Measurements from ENCODE around the gene ZNRF3. TPM values are rescaled to one million over a fixed set of nuclear protein-coding genes. Genes with fewer than 3 reads are reported as not detected.
A peak's percentile ranks its signal among the peaks of the same experiment; 100 is the strongest.

Gene ZNRF3
- polyA plus RNA-seq, 1 donor (not counting 4 experiments of a cell fraction or from before 2014, with no cell fraction given), result 2.6 TPM

- peaks cover 25% of the 10 kb centered on the region for H3K4me1 ChIP-seq (ENCODE audit: control insufficient read depth, extremely low read depth, insufficient read depth, low read length)
- H3K4me2 ChIP-seq (ENCODE audit: control insufficient read depth, extremely low read depth, insufficient read depth, low read depth, low read length), result peak overlapping the region; percentile 85
- DNase-seq (ENCODE audit: low read depth, low spot score) (no peak), FAIRE-seq (peak; percentile 84)
- dilution Hi-C loops (cut with MboI; ENCODE audit: extremely low pct_ligation_motif_present, low sequenced_read_pairs), result no loop called here
- peaks cover 2% of the 10 kb centered on the region for H4K20me1 ChIP-seq (ENCODE audit: control insufficient read depth, extremely low read depth, insufficient read depth, low read length)
- H3K27me3 ChIP-seq (ENCODE audit: control insufficient read depth, extremely low read depth, insufficient read depth, low read length), result no peaks in the 10 kb centered on the region
- TF ChIP-seq CTCF (optimal IDR thresholded peaks at IDR 0.05 in 1 of 3, IDR thresholded peaks at IDR 0.05 in 1 of 3, conservative IDR thresholded peaks at IDR 0.05 in 1 of 3; ENCODE audit: extremely low read depth in 1 of 3, insufficient read depth in 2 of 3, low read length in 3 of 3), result peak in 2 of 3 experiments; percentile 19 to 50
- no peak for TF ChIP-seq EZH2 (IDR thresholded peaks at IDR 0.05; ENCODE audit: low read length)
- peak overlapping the region; percentile 44 for H2AFZ ChIP-seq (ENCODE audit: control insufficient read depth, low read length)
- H3K9ac ChIP-seq (ENCODE audit: control insufficient read depth, extremely low read depth, insufficient read depth, low read length), result peak overlapping the region; percentile 64
- no peaks in the 10 kb centered on the region for H3K9me3 ChIP-seq (ENCODE audit: control insufficient read depth, low read depth, low read length)
- no peaks in the 10 kb centered on the region for H3K79me2 ChIP-seq (ENCODE audit: control insufficient read depth, insufficient read depth, low read length)
- H3K27ac ChIP-seq (ENCODE audit: control insufficient read depth, insufficient read depth, low read length), result peak overlapping the region; percentile 57
- H3K36me3 ChIP-seq (ENCODE audit: control insufficient read depth in 2 of 2, extremely low read depth in 1 of 2, insufficient read depth in 2 of 2, low read length in 2 of 2), result peaks cover 0 to 2% of the 10 kb centered on the region in 2 experiments
- H3K9me1 ChIP-seq (ENCODE audit: control insufficient read depth, extremely low read depth, insufficient read depth, low read length), result no peaks in the 10 kb centered on the region
- H3K4me3 ChIP-seq (ENCODE audit: control insufficient read depth in 2 of 3, extremely low read depth in 1 of 3, insufficient read depth in 2 of 3, low read depth in 1 of 3, low read length in 3 of 3), result peak overlapping the region; percentile 6 to 60 (median 30)
These were observed 146.7 kb downstream of the ZNRF3 start for GRCh38 chr22:29030016-29030617.

GRCh38 chr22:29030618-29031226, 147.3 kb downstream of the ZNRF3 start:
- dilution Hi-C loops (cut with MboI; ENCODE audit: extremely low pct_ligation_motif_present, low sequenced_read_pairs), result no loop called here
- no peak overlapping the region for H2AFZ ChIP-seq (ENCODE audit: control insufficient read depth, low read length)
- no peaks in the 10 kb centered on the region for H3K79me2 ChIP-seq (ENCODE audit: control insufficient read depth, insufficient read depth, low read length)
- no peaks in the 10 kb centered on the region for H3K9me1 ChIP-seq (ENCODE audit: control insufficient read depth, extremely low read depth, insufficient read depth, low read length)
- no peak for TF ChIP-seq EZH2 (IDR thresholded peaks at IDR 0.05; ENCODE audit: low read length)
- no peak for TF ChIP-seq CTCF (optimal IDR thresholded peaks at IDR 0.05 in 1 of 3, IDR thresholded peaks at IDR 0.05 in 1 of 3, conservative IDR thresholded peaks at IDR 0.05 in 1 of 3; ENCODE audit: extremely low read depth in 1 of 3, insufficient read depth in 2 of 3, low read length in 3 of 3)
- DNase-seq (ENCODE audit: low read depth, low spot score), result no peak
- H3K27ac ChIP-seq (ENCODE audit: control insufficient read depth, insufficient read depth, low read length), result peak overlapping the region; percentile 57
- peak overlapping the region; percentile 6 to 60 (median 30) for H3K4me3 ChIP-seq (ENCODE audit: control insufficient read depth in 2 of 3, extremely low read depth in 1 of 3, insufficient read depth in 2 of 3, low read depth in 1 of 3, low read length in 3 of 3)
- peaks cover 0 to 1% of the 10 kb centered on the region in 2 experiments for H3K36me3 ChIP-seq (ENCODE audit: control insufficient read depth in 2 of 2, extremely low read depth in 1 of 2, insufficient read depth in 2 of 2, low read length in 2 of 2)
- H3K4me2 ChIP-seq (ENCODE audit: control insufficient read depth, extremely low read depth, insufficient read depth, low read depth, low read length), result peak overlapping the region; percentile 85
- H3K9me3 ChIP-seq (ENCODE audit: control insufficient read depth, low read depth, low read length), result no peaks in the 10 kb centered on the region
- peaks cover 2% of the 10 kb centered on the region for H4K20me1 ChIP-seq (ENCODE audit: control insufficient read depth, extremely low read depth, insufficient read depth, low read length)
- peaks cover 25% of the 10 kb centered on the region for H3K4me1 ChIP-seq (ENCODE audit: control insufficient read depth, extremely low read depth, insufficient read depth, low read length)
- FAIRE-seq, result no peak
- peak overlapping the region; percentile 64 for H3K9ac ChIP-seq (ENCODE audit: control insufficient read depth, extremely low read depth, insufficient read depth, low read length)
- H3K27me3 ChIP-seq (ENCODE audit: control insufficient read depth, extremely low read depth, insufficient read depth, low read length), result no peaks in the 10 kb centered on the region
